Measurements from ENCODE around the gene CHRDL2.

The CHRDL2 gene

DNA sequence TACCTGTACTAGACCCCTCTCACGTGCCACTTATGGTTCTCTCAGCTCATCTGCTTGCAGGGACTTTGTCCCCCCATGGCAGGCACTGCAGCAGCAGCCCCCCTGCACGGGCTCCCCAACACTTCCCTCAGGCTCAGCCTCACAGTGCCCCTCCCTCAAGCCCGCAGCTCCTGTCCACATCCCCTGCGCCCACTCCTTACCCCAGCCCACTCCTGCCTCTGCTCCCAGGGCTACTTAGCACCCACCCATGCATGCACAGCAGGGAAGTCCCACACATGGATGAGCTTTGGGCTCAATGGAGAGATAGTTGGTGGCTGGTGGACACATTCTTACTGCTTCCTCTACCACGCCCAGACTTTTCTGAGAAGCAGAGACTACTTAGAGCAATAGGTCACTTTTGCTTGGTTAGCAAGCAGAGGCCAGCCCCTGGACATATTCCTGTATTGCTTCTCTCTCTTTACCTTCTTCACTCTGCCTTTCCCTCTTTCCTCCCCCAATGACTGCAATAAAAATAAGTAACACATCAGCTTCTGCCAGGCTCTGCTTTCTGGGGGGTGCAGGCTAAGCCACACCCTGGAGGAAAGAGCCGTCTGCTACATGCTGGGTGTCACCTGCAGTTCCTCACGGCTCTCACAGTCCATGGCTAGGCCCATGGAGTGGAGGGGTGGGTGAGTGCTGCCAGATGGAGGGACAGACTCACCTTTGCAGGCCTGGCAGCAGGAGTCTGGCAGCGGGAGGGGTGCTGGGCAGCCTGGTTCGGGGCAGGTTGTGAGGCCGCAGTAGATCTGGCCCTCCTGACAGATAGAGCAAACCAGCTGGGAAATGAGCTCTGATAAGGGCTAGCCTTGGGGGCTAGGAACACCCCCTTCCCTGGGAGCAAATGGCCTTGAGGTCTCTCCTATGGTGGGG lies 23.4 kb downstream of the CHRDL2 start:
- Histone ChIP-seq H3K9me3 (ENCODE audit: severe bottlenecking) (no peaks in the 10 kb centered on the region), H3K36me3 (ENCODE audit: low read depth) (no peaks in the 10 kb centered on the region), H3K4me1 (ENCODE audit: insufficient read depth, poor library complexity, severe bottlenecking) (no peaks in the 10 kb centered on the region), H3K27ac (ENCODE audit: poor library complexity, severe bottlenecking) (no peak overlapping the region), H3K27me3 (ENCODE audit: insufficient read depth, poor library complexity, severe bottlenecking) (no peaks in the 10 kb centered on the region), H3K4me3 (ENCODE audit: severe bottlenecking) (no peak overlapping the region)
- ATAC-seq (ENCODE audit: low read depth) (no peak), DNase-seq (ENCODE audit: low spot score) (no peak)
- no peak for TF ChIP-seq CTCF (IDR thresholded peaks at IDR 0.05; ENCODE audit: poor library complexity, severe bottlenecking)

GRCh38 chr11:74707182-74707581 lies 24.0 kb downstream of the CHRDL2 start:
- no peak for TF ChIP-seq CTCF (IDR thresholded peaks at IDR 0.05; ENCODE audit: poor library complexity, severe bottlenecking)
- no peaks in the 10 kb centered on the region for H3K36me3 ChIP-seq (ENCODE audit: low read depth)
- H3K4me3 ChIP-seq (ENCODE audit: severe bottlenecking): no peak overlapping the region
- H3K9me3 ChIP-seq (ENCODE audit: severe bottlenecking): no peaks in the 10 kb centered on the region
- H3K27me3 ChIP-seq (ENCODE audit: insufficient read depth, poor library complexity, severe bottlenecking): no peaks in the 10 kb centered on the region
- ATAC-seq (ENCODE audit: low read depth): no peak
- no peaks in the 10 kb centered on the region for H3K4me1 ChIP-seq (ENCODE audit: insufficient read depth, poor library complexity, severe bottlenecking)
- H3K27ac ChIP-seq (ENCODE audit: poor library complexity, severe bottlenecking): no peak overlapping the region
- DNase-seq (ENCODE audit: low spot score): no peak

DNA sequence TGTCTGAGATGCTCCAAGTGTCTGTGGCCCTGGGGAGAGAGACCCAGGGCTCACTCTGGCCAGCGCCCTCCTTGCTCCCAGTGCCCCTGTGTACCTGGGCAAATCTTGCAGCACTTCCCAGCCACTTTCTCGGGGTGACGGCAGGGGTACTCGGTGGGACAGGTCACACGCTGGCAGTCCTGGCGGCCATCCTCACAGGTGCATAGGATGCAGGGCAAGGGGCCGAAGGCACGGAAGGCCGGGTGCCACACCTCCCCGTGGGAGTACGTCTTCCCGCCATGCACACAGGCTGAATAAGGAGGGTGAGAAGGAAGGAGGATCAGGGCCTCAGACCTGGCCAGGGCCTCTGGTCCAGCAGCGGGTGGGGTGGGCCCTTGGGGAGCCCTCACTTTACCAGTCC lies 28.0 kb downstream of the CHRDL2 start:
- no peaks in the 10 kb centered on the region for H3K9me3 ChIP-seq (ENCODE audit: severe bottlenecking)
- H3K27me3 ChIP-seq (ENCODE audit: insufficient read depth, poor library complexity, severe bottlenecking): no peaks in the 10 kb centered on the region
- no peaks in the 10 kb centered on the region for H3K4me1 ChIP-seq (ENCODE audit: insufficient read depth, poor library complexity, severe bottlenecking)
- H3K4me3 ChIP-seq (ENCODE audit: severe bottlenecking): no peak overlapping the region
- no peaks in the 10 kb centered on the region for H3K36me3 ChIP-seq (ENCODE audit: low read depth)
- ATAC-seq (ENCODE audit: low read depth) (no peak), DNase-seq (ENCODE audit: low spot score) (no peak)
- no peak overlapping the region for H3K27ac ChIP-seq (ENCODE audit: poor library complexity, severe bottlenecking)
- no peak for TF ChIP-seq CTCF (IDR thresholded peaks at IDR 0.05; ENCODE audit: poor library complexity, severe bottlenecking)

GRCh38 chr11:74702383-74703007 lies 28.7 kb downstream of the CHRDL2 start:
- no peak overlapping the region for H3K4me3 ChIP-seq (ENCODE audit: severe bottlenecking)
- no peaks in the 10 kb centered on the region for H3K36me3 ChIP-seq (ENCODE audit: low read depth)
- no peaks in the 10 kb centered on the region for H3K27me3 ChIP-seq (ENCODE audit: insufficient read depth, poor library complexity, severe bottlenecking)
- no peak for DNase-seq (ENCODE audit: low spot score)
- no peaks in the 10 kb centered on the region for H3K4me1 ChIP-seq (ENCODE audit: insufficient read depth, poor library complexity, severe bottlenecking)
- ATAC-seq (ENCODE audit: low read depth): peak; percentile 73
- peak; percentile 89 for TF ChIP-seq CTCF (IDR thresholded peaks at IDR 0.05; ENCODE audit: poor library complexity, severe bottlenecking)
- no peak overlapping the region for H3K27ac ChIP-seq (ENCODE audit: poor library complexity, severe bottlenecking)
- H3K9me3 ChIP-seq (ENCODE audit: severe bottlenecking): no peaks in the 10 kb centered on the region

DNA sequence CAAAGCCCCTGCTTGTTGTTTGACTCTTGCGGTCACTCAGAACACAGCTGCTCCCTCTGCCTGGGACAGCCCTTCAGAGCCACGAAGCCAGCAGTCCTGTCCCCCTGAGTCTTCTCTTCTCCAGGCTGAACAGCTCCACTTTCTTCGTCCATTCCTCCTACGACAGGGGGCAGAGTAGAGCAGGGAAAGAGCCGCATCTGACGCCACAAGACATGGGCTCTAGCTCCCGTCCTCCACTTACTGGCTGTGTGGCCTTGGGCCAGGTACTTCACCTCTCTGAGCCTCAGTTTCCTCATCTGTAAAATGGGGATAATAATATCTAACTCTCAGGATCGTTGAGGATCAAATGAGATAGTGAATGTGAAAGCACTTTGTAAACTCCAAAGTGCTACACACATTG lies 29.9 kb downstream of the CHRDL2 start:
- Histone ChIP-seq H3K4me1 (ENCODE audit: insufficient read depth, poor library complexity, severe bottlenecking) (peaks cover 4% of the 10 kb centered on the region), H3K27ac (ENCODE audit: poor library complexity, severe bottlenecking) (no peak overlapping the region), H3K9me3 (ENCODE audit: severe bottlenecking) (no peaks in the 10 kb centered on the region), H3K36me3 (ENCODE audit: low read depth) (no peaks in the 10 kb centered on the region), H3K4me3 (ENCODE audit: severe bottlenecking) (no peak overlapping the region), H3K27me3 (ENCODE audit: insufficient read depth, poor library complexity, severe bottlenecking) (no peaks in the 10 kb centered on the region)
- no peak for ATAC-seq (ENCODE audit: low read depth)
- no peak for DNase-seq (ENCODE audit: low spot score)
- no peak for TF ChIP-seq CTCF (IDR thresholded peaks at IDR 0.05; ENCODE audit: poor library complexity, severe bottlenecking)
